Stimulated activated CD4-positive, alpha-beta T cell treated with anti-CD3 and anti-CD28 coated beads, Interleukin-2, amount 100 ng/mL, for 48 hours (primary cell): ENCODE results near the gene METTL14.
"Not testable (repeated sequence)": the region's sequence is repeated elsewhere in the genome, so short reads cannot be mapped to it uniquely, and the experiment has no call there.

Source experiments
- DNase-seq, 2 donors: peaks; one replicate each; pipeline ENCODE4 v3.0.0-alpha.2; 2020

The METTL14 gene

GRCh38 chr4:118684873-118685811 is at the start of gene METTL14:
Gene METTL14, plus strand, starts transcription at chr4:118685392. Its CDS starts 143 bp downstream, at chr4:118685535.
- peak; percentile 75 to 79 for DNase-seq

DNA sequence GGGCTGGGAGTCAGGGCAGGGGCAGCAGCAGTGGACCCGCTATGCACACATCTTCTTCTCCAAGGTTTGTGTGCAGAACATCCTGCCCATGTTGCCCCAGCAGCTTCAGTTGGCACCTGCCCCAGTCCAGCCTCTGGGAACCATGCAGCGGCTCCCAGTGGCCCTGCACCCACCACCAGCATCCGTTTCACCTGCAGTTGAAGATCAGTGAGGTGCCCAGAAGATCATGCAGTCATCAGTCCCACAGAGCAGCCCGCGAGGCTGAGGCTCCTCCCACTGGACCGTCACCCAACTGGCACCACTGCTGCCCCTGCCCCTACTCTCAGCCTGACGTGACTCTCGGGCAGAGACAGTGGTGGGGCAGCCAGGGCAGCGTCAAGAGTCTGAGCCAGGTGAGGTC is 49.1 kb upstream of the METTL14 start:
- DNase-seq, result not testable (repeated sequence)

DNA sequence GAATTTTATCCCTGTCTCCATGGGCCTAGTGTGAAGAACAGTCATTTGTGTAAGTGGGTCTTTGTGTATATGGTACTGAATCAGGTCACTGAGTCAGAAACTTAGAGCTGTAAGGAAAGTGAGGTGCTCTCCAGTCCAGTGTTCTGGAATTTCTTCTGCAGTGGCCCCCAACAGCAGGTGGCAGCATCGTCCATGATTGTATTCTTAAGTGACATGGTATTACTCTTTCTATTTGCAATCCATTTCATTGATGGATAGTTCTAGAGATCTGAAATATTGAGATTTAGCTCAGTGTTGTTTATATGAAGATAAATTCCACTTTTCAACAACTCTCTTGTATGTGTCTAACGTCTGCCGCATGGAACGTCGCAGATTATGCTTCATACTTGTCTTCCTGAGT is 20.5 kb upstream of the METTL14 start:
- peak in 1 of 2 donors; percentile 18 for DNase-seq

GRCh38 chr4:118669220-118669619 is 16.0 kb upstream of the METTL14 start:
- peak; percentile 24 to 31 for DNase-seq

GRCh38 chr4:118670968-118671367 is 14.2 kb upstream of the METTL14 start:
- not testable (repeated sequence) for DNase-seq

- no peak for DNase-seq
Measured at GRCh38 chr4:118676128-118676527, 9.1 kb upstream of the METTL14 start.

DNA sequence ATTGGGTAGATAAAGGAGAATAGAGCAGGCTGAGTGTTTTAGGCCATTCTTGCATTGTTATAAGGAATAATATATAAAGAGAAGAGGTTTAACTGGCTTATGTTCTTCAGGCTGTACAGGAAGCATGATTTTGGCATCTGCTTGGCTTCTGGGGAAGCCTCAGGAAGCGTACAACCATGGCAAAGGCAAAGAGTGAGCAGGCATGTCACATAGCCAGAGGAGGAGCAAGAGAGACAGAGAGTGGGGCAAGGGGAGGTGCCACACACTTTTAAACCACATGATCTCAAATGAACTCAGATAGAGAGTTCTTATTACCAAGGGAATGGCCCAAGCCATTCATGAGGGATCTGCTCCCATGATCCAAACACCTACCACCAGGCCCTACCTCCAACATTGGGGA is 4.4 kb upstream of the METTL14 start:
- DNase-seq, result no peak

DNA sequence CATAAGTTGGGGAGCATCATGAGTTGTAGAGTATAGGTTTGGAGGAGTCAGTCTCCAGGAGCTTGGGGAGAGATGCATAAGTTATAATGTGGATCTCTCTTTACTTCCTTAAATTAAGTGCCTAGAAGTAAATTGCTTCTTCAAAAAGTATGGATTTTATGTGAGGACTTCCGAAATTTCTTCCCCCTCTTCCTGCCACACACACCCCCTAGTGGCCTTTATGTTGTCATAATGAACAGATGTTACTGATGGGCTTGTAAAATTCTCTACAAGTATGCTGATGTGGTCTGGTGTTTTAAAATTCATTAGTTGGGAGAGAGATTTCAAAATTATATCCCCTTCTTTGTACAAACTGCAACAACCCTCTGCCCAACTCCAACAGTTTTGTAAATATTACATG is 2.3 kb upstream of the METTL14 start:
- no peak for DNase-seq

DNA sequence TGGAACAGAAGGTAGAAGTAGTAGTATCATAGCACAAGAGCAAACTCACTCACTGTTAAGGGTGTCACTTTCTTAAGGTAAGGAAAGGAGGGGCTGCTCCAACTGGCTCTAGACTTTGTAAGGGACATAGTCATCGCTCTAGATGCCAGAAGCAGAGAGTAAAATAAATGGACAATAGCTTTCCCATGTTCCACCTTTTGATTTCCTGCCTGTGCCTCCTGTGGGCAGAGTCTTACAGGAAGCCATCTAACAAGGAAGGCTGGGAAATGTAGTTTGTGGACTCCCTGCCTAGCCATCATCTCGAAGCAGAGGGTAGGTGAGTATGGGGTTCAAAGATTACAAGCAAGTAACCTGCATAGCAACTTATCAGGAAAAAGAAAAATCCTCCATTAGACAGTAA is 1.7 kb upstream of the METTL14 start:
- DNase-seq, result no peak

GRCh38 chr4:118703118-118703517 is 17.9 kb downstream of the METTL14 start:
- no peak for DNase-seq

DNA sequence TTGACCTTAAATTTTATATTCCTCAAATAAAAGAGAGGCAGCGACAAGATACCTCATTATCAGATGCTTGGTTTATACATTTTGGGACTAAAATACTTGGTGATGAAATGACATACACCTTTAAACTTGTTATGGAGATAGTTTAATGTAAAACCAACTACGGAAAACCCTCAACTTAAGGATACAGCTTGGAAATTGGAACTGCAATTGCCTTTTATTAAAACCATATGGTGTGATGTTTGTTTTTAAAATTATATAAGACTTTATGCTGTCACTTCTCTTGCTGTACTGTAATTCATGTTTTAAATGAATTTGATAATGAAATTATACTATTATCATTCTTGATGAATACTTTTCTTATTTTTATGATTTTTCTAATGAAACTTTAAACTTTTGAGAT is 25.9 kb downstream of the METTL14 start:
- DNase-seq, result no peak

DNA sequence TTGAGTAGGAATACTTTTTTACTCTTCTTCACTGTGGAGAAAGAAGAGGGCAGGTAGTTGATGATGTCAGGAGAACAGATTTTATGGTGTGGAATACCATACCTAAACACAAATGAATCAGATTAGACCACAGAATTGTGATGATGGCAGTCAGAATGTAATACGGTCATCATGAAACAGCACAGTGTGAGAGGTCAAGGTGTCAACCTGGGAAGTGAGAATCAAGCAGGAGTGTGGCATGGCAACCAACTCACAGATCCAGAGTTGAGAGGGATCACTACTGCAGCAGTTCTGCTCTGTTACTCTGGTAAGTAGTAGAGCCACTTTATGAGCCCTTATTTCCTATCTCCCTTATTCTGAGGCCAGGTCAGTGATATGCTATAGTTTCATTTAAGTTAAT is 27.7 kb downstream of the METTL14 start:
- DNase-seq, result no peak

DNA sequence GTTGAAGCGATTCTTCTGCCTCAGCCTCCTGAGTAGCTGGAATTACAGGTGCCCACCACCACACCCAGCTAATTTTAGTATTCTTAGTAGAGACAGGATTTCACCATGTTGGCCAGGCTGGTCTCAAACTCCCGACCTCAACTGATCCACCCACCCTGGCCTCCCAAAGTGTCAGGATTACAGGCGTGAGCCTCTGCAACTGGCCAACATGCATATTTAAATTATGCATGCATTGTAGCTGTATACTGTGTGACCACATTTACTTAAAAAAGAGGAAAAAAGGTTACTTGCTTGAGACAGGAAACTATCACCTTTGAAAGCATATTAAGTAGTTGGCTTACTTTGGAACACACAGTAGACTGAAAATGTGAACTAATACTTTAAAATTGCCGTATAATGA is 29.5 kb downstream of the METTL14 start:
- DNase-seq, result no peak

- no peak for DNase-seq
Measured at GRCh38 chr4:118716304-118716703, 31.1 kb downstream of the METTL14 start.

- no peak for DNase-seq
Measured at GRCh38 chr4:118718511-118719170, 33.4 kb downstream of the METTL14 start.

- DNase-seq, result no peak
Measured at GRCh38 chr4:118721752-118722151, 36.6 kb downstream of the METTL14 start.

DNA sequence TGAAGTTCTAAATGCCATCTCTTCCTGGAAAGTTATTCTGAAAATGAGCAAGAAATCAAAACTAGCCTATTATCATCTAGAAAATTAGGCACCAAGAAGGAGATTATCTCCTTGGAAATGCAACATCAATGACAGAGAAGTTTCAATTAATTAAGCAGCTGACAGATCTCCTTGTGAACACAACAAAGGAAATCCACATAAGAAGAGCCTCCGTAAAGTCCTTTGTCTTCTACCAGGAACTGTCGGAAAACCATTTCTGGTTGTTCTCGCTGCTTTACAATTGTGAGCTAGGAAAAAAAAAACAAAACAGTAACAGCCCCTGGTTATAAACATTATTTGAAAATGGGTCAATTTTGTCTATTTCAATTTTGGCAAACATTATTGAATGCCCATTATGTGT is 38.2 kb downstream of the METTL14 start:
- DNase-seq, result no peak

DNA sequence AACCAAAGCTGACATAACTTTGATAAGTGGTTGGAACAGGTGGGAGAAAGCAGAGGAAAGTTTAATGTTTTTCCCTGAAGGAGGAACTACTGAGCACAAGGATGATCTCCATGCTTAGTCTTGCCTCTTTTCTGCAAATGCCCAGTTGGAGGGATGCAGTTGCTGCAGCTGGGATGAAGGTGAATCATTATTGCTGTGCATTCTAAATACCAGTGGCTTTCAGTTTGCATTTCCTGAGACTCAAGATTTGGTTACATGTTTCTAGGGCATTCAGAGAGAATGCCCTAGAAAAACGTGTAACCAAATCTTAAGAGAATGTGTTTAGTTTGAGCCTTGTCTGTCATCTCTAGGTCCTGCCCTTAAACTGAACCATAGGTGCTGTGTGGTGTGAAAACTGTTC is 42.2 kb downstream of the METTL14 start:
- no peak for DNase-seq

GRCh38 chr4:118729287-118730286 is 44.4 kb downstream of the METTL14 start:
- DNase-seq, result no peak

GRCh38 chr4:118730683-118731082 is 45.5 kb downstream of the METTL14 start:
- no peak for DNase-seq

GRCh38 chr4:118732591-118733330 is 47.6 kb downstream of the METTL14 start:
- DNase-seq, result no peak
